Stimulated activated CD4-positive, alpha-beta T cell treated with anti-CD3 and anti-CD28 coated beads, Interleukin-2, amount 100 ng/mL, for 24 hours (primary cell): Measurements from ENCODE around the gene BBS9.

Experiments used
- DNase-seq, 2 donors: peaks; one replicate each; pipeline ENCODE4 v3.0.0-alpha.2; 2020

The BBS9 gene

GRCh38 chr7:33628894-33629293 lies 499.5 kb downstream of the BBS9 start:
- no peak for DNase-seq

- no peak for DNase-seq
Measured at GRCh38 chr7:33630359-33630758, 501.0 kb downstream of the BBS9 start.

DNA sequence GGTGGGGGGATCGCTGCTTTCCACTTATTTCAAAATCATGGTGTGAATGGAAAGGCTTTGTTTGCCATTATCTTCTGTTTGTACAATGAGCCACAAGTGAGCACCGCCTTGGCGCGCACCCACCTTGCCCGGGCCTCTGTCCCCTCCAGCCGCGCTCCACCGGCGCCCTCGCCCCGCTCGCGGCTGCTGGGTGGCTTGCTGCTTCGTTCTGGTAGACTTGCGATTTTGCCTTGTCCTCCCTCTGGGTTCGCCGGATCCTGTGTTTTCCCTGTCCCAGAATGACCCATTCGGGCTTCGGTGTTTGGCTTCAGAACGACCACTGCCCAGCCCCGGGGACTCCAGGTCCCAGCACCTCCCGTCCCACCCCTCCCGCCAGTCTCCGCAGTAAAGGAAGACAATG lies 503.0 kb downstream of the BBS9 start:
- no peak for DNase-seq

- no peak for DNase-seq
Measured at GRCh38 chr7:33632840-33633525, 503.6 kb downstream of the BBS9 start.

- no peak for DNase-seq
Measured at GRCh38 chr7:33634606-33635005, 505.2 kb downstream of the BBS9 start.

DNA sequence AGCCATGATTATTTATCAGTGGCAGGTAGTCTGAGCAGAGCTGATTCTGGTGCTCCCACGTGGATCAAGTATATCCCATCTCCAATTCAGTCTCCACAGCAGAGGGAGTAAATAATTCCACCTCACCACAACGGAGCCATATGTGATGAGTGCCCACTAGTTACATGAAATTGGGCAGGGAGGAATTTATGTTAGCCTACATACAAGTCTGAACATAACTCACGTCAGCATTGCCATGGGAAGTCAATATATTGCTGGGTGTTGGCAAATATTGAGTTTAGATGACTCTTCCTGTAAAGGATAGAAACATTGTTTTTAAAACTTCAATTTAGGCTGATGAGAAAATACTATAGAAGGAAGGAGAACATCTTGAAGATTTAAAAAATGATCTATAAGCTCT lies 507.0 kb downstream of the BBS9 start:
- DNase-seq, result no peak

DNA sequence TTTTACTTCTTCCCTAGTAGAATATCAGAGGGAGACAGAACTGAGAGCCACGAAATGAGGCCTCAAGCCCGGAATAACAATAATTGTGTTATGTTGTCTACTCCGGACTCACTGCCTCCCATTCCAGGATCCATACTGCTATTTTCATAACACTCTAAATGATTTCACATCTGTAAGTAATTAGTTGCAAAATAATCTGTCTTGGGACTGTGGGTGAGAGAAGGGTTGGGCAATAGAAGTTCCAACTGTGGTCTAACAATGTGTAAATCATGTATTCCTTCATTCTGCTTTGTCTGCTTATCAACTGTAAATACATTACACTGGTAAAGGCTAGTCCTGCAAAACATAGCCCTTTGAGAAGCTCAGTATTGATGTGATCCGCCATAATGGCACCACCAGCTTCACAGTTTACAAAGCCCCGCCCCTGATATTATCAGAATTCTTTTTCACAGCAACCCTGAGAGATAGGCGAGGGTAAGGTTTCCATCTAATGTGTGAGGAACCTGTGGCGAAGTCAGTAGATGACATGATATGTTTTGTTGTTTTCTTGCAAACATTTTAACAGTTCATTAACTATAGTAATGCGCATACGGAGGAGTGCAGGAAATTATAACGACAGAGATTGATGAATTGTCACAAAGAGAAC lies 510.3 kb downstream of the BBS9 start:
- no peak for DNase-seq

DNA sequence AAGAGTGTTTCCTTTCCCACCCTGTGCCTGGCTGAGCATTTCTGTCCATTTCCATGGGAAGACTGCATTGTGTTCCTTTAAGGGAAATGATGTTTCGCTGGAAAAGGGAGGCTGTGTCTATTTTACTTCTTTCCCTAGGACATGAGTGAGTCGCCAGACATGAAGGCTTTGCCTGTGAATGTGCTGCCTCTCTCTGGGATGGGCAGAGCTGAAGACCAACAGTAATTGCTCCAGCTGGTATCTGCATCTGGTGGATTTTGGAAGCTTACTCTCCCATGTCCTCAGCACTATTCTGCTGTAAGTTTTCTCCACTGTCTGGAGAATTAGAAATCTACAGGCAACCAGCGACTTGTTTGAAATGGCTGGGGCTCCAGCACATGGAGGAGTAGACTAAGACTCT lies 511.4 kb downstream of the BBS9 start:
- DNase-seq, result no peak

DNA sequence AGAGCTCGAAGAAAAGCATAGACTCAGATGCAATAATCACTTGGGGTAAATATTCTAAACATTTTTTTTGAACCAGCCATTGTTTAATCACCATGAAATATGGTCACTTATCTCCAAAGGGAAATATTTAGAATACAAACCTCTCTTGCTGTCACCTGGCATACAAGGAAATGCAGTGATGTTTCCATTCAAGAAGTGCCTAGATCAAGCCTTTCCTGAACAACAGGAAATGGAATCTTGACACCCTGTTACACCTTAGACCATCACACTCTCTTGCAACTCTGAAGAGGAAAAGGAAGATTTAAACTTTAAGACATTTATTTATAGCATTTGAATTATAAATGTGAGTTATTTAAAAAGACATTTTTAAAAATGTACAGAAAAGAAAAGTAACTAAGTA lies 512.9 kb downstream of the BBS9 start:
- no peak for DNase-seq

DNA sequence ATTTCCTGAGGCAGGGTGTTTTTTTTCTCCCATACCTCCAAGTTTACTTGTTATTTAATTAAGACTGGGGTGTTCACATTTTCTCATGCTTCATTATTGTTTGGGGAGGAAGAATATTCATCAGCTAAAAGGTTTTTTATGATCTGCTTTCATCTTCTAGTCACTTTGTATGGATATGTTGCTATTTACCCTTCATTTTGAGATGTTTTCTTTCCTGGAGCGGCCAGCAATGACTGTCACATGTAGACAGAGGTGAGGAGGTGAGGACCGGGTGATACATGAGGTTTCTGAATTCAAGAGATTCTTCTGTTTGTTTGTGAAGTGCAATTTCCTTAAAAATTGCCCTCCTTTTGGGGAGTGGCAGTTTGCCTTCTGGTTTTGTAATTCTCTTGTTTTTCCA lies 514.2 kb downstream of the BBS9 start:
- no peak for DNase-seq

GRCh38 chr7:33644489-33644888 lies 515.1 kb downstream of the BBS9 start:
- DNase-seq, result no peak

GRCh38 chr7:33645104-33645503 lies 515.7 kb downstream of the BBS9 start:
- DNase-seq, result no peak

DNA sequence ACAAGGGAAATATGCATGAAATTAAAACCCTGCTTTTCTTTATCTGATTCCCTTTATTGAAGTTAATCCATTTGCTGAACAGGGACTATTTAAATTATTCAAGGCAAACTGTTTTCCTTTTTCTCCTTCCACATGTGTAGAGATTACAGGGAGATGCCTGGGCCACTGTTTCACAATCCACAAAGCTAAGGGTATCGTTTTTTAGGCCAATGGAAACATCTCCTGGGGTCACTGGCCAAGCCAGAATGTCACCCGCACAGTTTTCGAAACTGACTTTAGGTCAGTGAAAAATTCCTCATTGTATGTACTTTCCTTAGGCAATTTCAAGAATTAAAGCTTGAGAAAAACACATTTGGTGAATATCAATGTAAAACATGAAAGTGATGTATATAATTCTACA lies 516.8 kb downstream of the BBS9 start:
- DNase-seq, result no peak

- DNase-seq, result no peak
Measured at GRCh38 chr7:33646891-33647391, 517.6 kb downstream of the BBS9 start.

GRCh38 chr7:33649476-33650441 lies 520.4 kb downstream of the BBS9 start:
- no peak for DNase-seq

DNA sequence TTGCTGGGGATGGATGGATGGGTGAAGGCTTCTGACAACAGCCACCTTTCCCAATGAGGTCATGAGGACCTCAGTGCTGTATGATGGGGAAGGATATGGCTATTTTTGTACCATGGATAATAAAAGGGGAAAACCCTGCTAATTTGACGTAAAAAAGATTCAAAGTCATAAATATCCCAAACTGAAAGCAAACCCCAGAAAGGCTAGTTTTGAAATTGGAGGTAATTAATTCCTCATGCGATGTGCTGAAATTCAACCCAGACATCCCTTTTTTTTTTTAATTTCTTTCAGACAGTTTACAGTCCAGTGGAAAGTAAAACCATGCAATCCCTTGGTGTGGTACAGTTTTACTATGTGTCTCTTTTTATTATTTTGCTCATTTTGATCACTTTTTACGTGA lies 521.5 kb downstream of the BBS9 start:
- DNase-seq, result no peak

DNA sequence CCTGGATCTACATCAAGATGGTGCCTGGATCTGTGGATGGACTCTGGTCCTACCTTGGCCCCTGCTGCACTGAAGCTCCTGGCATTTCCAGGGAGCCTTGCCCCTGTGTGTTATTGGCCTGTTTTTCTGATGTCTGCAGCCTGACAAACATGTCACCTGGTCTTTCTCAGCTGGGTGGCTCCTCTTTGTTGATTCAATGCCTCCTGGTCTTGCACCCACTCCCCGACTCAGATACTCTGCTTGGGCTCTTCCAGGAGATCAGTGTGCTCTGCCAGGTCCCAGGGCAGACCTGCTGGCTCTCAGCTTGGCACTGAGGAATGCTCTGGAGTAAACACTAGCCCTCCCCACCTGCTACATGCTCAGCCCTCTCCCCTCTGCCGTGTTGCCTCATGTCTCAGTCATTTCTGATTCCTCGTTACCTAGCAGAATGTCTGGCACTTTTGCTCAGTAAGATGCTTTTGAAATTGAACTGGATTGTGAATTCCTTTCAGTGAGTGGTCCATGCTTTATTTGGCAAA lies 522.7 kb downstream of the BBS9 start:
- no peak for DNase-seq

DNA sequence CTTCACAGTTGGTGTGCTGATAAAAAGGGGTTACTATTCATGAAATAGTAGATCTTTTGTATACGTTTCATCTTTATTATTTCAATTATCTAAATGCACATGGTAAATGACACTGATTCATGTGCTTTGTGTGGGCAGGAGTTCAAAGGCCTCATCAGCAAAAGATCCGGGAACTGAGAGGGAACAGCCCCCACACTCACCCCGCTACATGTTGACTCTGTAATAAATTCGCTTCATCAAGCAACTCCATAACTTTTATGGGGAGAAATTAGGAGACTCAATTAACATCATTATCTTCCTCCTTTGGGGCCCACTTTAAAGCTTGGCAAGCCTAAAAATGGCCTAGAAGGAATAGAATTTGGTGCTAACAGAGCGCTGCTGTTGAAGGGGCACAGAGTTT lies 525.3 kb downstream of the BBS9 start:
- DNase-seq, result no peak
